Limb (tissue), 2 donors: Measurements from ENCODE around the gene THNSL1.
"Not testable (repeated sequence)": the region's sequence is repeated elsewhere in the genome, so short reads cannot be mapped to it uniquely, and the experiment has no call there.

ENCODE experiments used
- DNase-seq, 2 donors: peaks; one replicate each; pipeline ENCODE4 v3.0.0-alpha.2; 2016; ENCODE audit errors: extremely low spot score in 2 of 2

The THNSL1 gene, protein sequence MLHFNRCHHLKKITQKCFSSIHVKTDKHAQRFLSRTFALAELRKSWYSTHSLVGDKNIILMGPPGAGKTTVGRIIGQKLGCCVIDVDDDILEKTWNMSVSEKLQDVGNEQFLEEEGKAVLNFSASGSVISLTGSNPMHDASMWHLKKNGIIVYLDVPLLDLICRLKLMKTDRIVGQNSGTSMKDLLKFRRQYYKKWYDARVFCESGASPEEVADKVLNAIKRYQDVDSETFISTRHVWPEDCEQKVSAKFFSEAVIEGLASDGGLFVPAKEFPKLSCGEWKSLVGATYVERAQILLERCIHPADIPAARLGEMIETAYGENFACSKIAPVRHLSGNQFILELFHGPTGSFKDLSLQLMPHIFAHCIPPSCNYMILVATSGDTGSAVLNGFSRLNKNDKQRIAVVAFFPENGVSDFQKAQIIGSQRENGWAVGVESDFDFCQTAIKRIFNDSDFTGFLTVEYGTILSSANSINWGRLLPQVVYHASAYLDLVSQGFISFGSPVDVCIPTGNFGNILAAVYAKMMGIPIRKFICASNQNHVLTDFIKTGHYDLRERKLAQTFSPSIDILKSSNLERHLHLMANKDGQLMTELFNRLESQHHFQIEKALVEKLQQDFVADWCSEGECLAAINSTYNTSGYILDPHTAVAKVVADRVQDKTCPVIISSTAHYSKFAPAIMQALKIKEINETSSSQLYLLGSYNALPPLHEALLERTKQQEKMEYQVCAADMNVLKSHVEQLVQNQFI

DNA sequence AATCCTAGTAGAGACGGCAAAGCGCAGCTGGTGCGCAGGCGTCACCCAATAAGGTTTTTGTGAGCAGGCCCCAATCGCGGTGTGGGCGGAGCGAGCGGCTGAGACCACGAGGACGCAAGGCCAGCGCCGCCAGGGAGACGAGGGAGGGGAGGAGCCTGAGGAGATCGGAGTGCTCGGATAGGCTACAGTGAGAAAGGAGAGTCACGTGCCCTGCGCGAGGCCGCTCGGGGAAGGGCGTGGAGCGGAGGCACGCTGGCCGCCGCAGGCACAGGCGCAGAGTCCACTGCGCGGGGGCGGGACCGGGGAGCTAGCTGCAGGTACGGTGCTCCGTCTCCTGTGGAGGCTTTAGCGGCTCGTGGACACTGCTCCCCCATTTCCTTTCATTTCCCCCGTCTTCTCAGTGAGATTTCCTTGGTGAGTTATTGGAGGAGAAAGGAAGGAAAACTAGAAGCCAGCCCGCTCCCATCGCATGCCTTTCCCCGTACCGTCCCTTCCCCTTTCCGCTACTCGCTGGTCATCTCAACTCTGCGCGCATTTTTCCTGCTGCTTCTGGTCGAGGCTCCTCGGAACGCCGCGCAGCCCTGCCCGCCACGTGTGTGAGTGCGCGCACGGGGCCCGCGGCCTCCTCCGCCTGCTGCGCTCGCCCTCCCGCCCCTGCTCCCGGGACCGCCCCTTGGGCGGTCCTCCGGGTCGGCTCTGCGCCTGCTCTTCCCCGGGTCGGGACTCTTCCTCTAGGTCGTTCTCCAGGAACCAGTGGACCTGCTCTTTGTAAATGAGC, at the start of gene THNSL1:
TSS of gene THNSL1 (plus strand) at position 237 of the 778 bp plus-strand sequence. CDS start 6,612 bp downstream, outside the sequence.
- peak; percentile 97 to 99 for DNase-seq

DNA sequence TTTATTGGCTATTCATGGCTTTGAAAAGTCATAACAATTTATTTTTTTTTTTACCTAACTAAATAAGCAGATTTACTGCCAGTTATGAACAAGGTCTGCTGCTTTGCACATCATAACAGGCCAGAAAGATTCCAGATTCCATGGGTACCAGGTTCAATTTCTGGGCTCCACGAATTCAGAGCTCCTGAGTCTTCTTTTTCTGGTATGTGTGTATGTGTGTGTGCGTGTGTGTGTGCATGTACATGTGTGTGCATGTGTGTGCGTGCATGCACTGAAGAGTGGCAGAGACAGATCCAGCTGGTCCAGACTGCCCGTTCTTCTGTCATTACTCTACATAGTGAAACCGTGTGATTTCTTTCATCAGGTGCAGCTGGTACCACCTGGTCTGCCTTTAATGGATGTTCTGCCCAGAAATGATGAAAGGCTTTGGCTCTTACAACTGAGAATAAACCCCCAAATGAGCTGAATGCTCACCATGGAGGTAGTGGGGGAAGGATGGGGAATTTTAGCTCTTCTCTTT, 49.4 kb upstream of the THNSL1 start:
- no peak for DNase-seq

DNA sequence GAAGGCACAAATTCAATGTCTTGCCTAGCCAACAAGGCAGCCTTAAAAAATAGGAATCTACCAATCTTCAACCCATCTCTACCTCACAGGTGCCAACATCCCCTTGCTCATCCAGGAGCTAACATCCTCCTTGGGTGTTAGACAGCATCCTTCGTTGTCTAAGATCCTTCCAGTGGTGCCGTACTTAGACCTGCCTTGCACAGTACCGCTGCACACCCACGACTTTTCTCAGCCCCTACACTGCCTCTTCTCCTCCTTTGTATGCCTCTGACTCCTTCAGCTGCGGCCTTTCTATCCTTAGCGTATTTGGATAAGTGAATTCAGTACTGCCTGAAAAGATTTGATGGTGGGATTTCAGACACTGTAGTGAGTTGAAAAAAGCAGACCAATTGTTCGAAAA, 48.1 kb upstream of the THNSL1 start:
- DNase-seq: no peak

DNA sequence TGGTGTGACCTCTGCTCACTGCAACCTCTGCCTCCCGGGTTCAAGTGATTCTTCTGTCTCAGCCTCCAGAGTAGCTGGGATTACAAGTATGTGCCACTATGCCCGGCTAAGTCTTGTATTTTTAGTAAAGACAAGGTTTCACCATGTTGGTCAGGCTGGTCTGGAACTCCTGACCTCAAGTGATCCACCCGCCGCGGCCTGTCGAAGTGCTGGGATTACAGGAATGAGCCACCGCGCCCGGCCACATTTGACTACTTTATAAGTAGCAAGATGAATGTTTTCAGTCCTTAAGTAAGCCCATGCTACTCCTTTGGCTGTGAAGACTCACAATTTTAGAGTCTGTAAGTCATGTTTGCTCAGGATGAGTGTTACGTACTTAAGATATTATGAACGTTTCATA, 47.5 kb upstream of the THNSL1 start:
- DNase-seq: not testable (repeated sequence)

DNA sequence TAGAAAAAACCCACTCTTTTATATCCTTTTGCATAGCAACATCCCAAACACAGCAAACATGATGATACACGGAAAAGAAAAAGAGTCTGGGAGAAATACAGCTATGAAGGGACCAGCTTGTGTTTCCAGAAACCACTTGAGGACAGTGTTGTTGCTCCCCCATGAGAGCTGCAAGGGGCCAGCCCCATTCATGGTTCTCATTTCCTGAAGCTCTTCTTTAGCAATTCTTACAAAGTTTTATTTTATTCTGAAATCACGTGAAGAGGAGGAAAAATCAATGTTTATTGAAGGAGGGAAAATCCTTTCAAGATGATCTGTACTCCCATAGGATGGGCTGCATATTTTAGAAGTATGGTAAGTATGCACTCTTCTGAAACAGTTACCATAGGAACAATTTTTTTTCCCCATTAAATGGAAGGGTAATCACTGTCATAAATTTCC, 46.6 kb upstream of the THNSL1 start:
- DNase-seq: peak in 1 of 2 donors; percentile 55

- DNase-seq: no peak
Observed at GRCh38 chr10:24971374-24971773, 45.0 kb upstream of the THNSL1 start.

- no peak for DNase-seq
Observed at GRCh38 chr10:24973163-24973562, 43.2 kb upstream of the THNSL1 start.

GRCh38 chr10:24974976-24975375, 41.4 kb upstream of the THNSL1 start:
- peak in 1 of 2 donors; percentile 62 for DNase-seq

DNA sequence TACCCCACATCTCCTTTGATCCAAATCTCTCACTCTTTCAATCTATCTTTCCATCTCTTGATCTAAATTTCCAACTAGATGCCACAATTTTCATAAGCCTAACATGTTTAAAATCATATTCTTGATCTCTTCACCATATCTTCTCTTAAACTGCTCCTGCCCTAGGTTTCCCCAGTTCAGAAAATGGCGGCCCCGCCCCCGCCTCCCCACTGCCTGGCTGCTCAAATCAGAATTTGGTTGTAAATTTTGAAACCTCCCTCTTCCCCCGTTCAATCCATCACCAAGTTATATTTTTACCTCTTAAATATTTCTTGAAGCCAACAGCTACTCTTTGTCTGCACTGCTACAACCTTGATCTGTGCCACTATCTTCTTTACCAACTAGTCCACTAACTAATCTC, 36.7 kb upstream of the THNSL1 start:
- DNase-seq: no peak

- no peak for DNase-seq
Observed at GRCh38 chr10:24981161-24981710, 35.2 kb upstream of the THNSL1 start.

GRCh38 chr10:24982319-24983112, 33.9 kb upstream of the THNSL1 start:
- no peak for DNase-seq

DNA sequence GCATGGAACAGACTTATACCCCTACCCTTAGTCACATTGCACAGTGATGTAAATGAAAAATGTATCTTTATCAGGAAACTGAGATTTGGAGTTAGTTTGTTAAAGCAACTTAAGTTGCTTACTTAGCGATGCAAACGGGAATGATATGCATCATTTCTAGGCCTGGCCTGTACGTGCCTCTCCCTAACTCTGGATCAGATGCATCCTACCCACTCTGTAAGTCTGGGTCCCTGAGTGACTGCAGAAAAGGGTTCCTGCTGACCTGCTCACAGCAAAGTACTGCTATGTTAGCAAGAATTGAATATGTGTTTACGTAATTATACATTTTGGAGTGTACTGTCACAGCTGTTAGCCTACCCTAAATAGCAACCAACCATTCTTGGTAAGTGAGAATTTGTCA, 33.3 kb upstream of the THNSL1 start:
- DNase-seq: no peak

DNA sequence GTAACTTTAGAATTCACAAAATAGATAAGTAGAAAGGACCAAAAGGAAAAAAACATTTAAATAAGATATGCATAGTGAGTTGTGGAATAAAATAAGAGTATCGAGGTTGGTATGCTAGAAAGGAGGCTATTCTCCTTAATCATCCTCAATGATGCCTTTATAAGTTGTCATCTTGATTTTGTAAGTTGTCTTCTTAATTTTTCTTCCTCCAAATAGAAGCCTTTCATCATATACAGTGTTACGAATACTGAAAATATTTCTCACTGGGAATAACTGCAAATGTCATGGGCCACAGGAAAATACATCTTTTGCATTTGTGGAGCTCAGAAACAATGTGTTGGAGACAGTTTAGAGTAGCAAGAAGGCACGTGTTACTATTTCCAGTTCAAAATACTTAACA, 32.5 kb upstream of the THNSL1 start:
- DNase-seq: no peak

DNA sequence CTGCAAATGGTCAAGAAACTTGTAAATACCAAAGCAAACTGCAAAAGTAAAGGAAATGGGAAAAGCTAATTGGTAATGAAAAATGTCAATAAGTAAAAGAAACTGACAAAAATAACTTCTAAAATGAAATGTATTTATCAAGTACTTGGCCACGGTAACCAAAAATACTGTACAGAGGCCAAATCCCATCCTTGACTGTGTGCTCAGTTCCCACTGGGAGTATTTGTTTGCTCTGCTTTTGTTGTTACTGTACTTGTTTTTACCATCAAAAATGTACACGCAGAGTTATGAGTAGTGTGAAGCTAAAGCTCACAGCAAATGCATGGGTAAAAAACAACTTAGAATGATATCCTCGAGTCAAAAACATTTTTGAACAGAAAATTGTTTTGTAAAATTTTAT, 31.5 kb upstream of the THNSL1 start:
- no peak for DNase-seq

- DNase-seq: no peak
Observed at GRCh38 chr10:24988831-24989640, 27.4 kb upstream of the THNSL1 start.

DNA sequence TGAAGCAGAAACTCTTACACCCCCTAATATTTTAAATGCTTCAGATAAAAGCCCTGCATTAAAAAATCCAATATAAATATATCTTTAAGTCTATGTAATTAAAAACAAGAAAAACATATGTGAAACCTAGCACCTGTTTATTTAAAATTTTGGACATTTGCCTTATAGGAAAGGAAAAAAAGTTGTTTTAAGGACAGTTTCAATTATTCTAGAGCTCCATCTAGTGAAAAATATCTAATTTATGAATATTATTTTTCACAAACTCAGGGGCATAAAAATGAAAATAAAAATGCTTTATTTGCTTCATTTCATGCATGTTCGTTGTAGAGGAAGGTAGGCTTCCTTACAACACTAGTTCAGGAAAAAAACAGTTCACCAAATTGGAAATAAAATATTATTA, 26.5 kb upstream of the THNSL1 start:
- peak in 1 of 2 donors; percentile 35 for DNase-seq

DNA sequence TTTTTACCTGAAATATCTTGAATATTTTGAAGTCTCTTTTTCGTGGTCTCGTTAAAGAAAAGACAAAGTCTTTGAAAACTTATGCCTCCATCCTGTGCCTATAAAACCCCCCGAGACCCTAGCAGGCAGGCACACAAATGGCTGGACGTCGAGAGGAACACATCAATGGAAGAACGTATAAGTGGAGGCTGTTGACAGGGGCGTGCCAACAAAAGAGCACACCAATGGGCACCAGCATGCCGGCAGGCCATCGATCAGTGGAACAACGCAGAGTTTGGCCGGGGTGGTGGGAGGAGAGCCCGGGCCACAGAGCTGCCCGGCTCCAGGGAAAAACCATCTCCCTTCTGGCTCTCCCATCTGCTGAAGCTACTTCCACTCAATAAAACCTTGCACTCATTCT, 25.1 kb upstream of the THNSL1 start:
- DNase-seq: no peak

DNA sequence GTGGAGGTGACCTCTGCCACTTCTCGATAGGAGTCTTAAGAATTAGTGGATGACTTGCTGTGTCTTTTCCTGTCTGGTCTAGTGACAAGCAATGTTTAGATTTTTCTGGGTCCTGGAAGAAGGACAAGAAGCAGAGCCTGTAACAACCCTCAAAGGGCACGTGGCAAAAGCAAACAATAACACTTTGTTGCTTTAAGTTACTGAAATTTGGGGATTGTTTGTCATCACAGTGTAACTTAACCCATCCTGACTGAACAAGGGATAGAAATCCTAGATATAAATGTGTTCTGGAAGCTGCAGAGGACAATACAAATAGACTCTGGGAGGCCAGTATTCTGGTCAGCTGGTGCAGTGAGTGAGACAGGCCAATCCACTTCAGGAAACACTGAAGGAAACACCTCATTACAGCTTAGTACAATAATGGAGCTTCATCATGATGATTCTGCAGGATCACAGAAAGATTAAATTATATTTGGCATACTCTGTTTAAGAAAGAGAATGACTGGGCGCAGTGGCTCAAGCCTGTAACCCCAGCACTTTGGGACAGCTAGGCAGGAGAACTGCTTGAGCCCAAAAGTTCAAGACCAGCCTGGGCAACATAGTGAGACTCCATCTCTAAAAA, 23.8 kb upstream of the THNSL1 start:
- DNase-seq: no peak

DNA sequence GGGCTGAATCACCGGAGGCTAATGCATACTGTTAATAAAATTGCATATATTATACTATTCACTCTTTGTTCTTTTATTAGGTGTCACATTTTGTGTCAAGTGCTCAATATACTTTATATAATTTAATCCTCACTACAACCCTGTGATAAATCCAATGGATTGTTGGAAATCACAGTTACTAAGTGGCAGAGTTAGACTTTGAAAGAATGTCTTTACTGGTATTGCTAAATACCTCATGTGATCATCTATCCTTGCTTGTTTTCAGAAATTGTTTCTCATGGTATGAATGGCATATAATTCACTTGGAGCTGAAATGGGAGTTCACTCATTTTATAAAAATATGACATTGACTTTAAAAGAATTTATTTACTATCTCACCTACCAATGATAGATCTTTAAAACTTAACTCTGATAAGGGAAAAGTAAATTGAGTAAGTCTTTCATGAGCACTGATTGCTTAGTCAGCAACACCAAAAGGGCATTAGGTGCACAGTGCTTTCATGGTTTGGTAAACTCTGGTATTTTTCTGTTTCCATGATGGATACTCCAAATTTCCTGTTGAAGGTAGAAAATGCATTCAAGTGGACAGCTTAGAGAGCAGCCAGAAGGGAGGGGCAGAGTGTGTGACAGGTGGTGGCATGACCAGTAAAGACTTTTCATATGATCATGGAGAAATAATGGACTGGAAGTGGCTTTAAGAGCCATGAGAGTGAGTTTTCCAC, 23.0 kb upstream of the THNSL1 start:
- DNase-seq: no peak
